GM23248 (cell line): Measurements from ENCODE around the gene L1CAM. TPM values are rescaled to one million over a fixed set of nuclear protein-coding genes. Genes with fewer than 3 reads are reported as not detected.
"Not testable (repeated sequence)": the region's sequence is repeated elsewhere in the genome, so short reads cannot be mapped to it uniquely, and the experiment has no call there.

ENCODE experiments used
- DNase-seq: peaks from one replicate; pipeline ENCODE4 v3.0.0-alpha.2; 2015
- H2AFZ ChIP-seq: fragments of 200-600 bp; sonication (generic); 2 replicates; pipeline ENCODE4 v1.6.1; 2016; ENCODE audit warnings: antibody characterized with exemption
- H3F3A ChIP-seq: fragments of 200-600 bp; sonication (generic); 2 replicates; pipeline ENCODE4 v1.6.1; 2016; ENCODE audit warnings: mild to moderate bottlenecking, antibody characterized with exemption, mixed run types; ENCODE audit not compliant: insufficient read depth
- H3K27ac ChIP-seq: fragments of 200-600 bp; sonication (generic); 2 replicates; pipeline ENCODE4 v1.5.1; 2016; ENCODE audit warnings: mild to moderate bottlenecking
- H3K27me3 ChIP-seq: fragments of 200-600 bp; sonication (generic); replicated peaks from 2 replicates; pipeline ENCODE4 v1.6.1; 2016; ENCODE audit warnings: mild to moderate bottlenecking; ENCODE audit not compliant: insufficient read depth
- H3K36me3 ChIP-seq: fragments of 200-600 bp; sonication (generic); 2 replicates; pipeline ENCODE4 v1.6.1; 2016; ENCODE audit warnings: low read depth, mild to moderate bottlenecking
- H3K4me1 ChIP-seq: fragments of 200-600 bp; sonication (generic); 2 replicates; pipeline ENCODE4 v1.6.1; 2016; ENCODE audit warnings: mild to moderate bottlenecking; ENCODE audit not compliant: insufficient read depth
- H3K4me2 ChIP-seq: fragments of 200-600 bp; sonication (generic); one replicate; pipeline ENCODE4 v1.6.1; 2016; ENCODE audit warnings: mild to moderate bottlenecking; ENCODE audit not compliant: unreplicated experiment
- H3K4me3 ChIP-seq: fragments of 200-600 bp; sonication (generic); 2 replicates; pipeline ENCODE4 v1.5.1; 2016; ENCODE audit warnings: mild to moderate bottlenecking
- H3K79me2 ChIP-seq: fragments of 200-600 bp; sonication (generic); 2 replicates; pipeline ENCODE4 v1.6.1; 2016; ENCODE audit warnings: mild to moderate bottlenecking; ENCODE audit not compliant: insufficient read depth
- H3K9ac ChIP-seq: fragments of 200-600 bp; sonication (generic); 2 replicates; pipeline ENCODE4 v1.6.1; 2016; ENCODE audit warnings: mild to moderate bottlenecking
- H3K9me2 ChIP-seq: fragments of 200-600 bp; sonication (generic); 2 replicates; pipeline ENCODE4 v1.6.1; 2016; ENCODE audit warnings: mixed run types, mild to moderate bottlenecking, moderate library complexity; ENCODE audit not compliant: insufficient read depth
- H3K9me3 ChIP-seq: fragments of 200-600 bp; sonication (generic); one replicate; pipeline ENCODE4 v1.6.1; 2017; ENCODE audit warnings: low read depth
- H4K20me1 ChIP-seq: fragments of 200-600 bp; sonication (generic); 2 replicates; pipeline ENCODE4 v1.6.0; 2016; ENCODE audit not compliant: insufficient read depth
- EZH2 ChIP-seq: fragments of 200-600 bp; sonication (generic); IDR thresholded peaks from 2 replicates; pipeline ENCODE4 v1.6.1; 2018; ENCODE audit warnings: antibody characterized with exemption, mild to moderate bottlenecking; ENCODE audit not compliant: insufficient read depth, poor library complexity, severe bottlenecking
- EZH2phosphoT487 ChIP-seq: fragments of 200-600 bp; sonication (generic); IDR thresholded peaks from 2 replicates; pipeline ENCODE4 v1.6.1; 2018; ENCODE audit warnings: antibody characterized with exemption, moderate library complexity, mild to moderate bottlenecking, low read depth; ENCODE audit not compliant: insufficient read depth
- WGBS, 2 experiments: methylation state at CpG; one replicate each; pipeline ENCODE4 v1.1.6; 2015 to 2017; ENCODE audit warnings: low lambda C conversion rate in 2 of 2, low coverage in 1 of 2; ENCODE audit errors: missing lambda C conversion rate in 2 of 2; 5-methylcytosine and 5-hydroxymethylcytosine counted together
- in situ Hi-C: fragments of 300-500 bp; cut with MboI; formaldehyde crosslinking; loops from 2 replicates; pipeline ENCODE4 v1.15.0; 2020
- polyA plus RNA-seq: library from polyadenylated mRNA; unstranded; fragments of >200 nt; fragmentation: Nextera tagmentation; extraction: Ambion mirVana; gene quantifications from 2 replicates; pipeline ENCODE4 v1.2.1, GENCODE V29; 2016
- total RNA-seq: library from RNA; depleted of rRNA; stranded (reverse); fragments of >200 nt; shearing (Covaris generic); gene quantifications from 2 replicates; pipeline ENCODE4 v1.2.3, GENCODE V29; 2014

The L1CAM gene
- total and polyA plus RNA-seq, 2 experiments from 2014 or later: 0.38 to 1.9 TPM

GRCh38 chrX:153821066-153821465, 64.9 kb downstream of the L1CAM start:
- Histone ChIP-seq H3F3A (no peaks in the 10 kb centered on the region), H3K36me3 (no peaks in the 10 kb centered on the region), H3K27me3 (no peaks in the 10 kb centered on the region), H3K79me2 (no peaks in the 10 kb centered on the region), H3K4me3 (no peak overlapping the region), H2AFZ (no peak overlapping the region), H3K4me2 (no peak overlapping the region), H3K9me2 (no peaks in the 10 kb centered on the region), H3K9me3 (no peaks in the 10 kb centered on the region), H3K27ac (no peak overlapping the region), H4K20me1 (no peaks in the 10 kb centered on the region), H3K4me1 (no peaks in the 10 kb centered on the region), H3K9ac (no peak overlapping the region)
- no peak for TF ChIP-seq EZH2phosphoT487
- TF ChIP-seq EZH2: no peak
- no peak for DNase-seq
- 77 to 91% methylated on average over 3 to 8 of the region's 9 CpGs for WGBS, 2 experiments
- in situ Hi-C loops: no loop called here

- H3K4me3 ChIP-seq: no peak overlapping the region
- no peak overlapping the region for H3K9ac ChIP-seq
- H3K4me1 ChIP-seq: no peaks in the 10 kb centered on the region
- H3K27ac ChIP-seq: no peak overlapping the region
- no peak for DNase-seq
- no peak overlapping the region for H2AFZ ChIP-seq
- no peaks in the 10 kb centered on the region for H3K27me3 ChIP-seq
- H4K20me1 ChIP-seq: no peaks in the 10 kb centered on the region
- H3F3A ChIP-seq: no peaks in the 10 kb centered on the region
- no peak overlapping the region for H3K4me2 ChIP-seq
- no peaks in the 10 kb centered on the region for H3K9me2 ChIP-seq
- no peaks in the 10 kb centered on the region for H3K36me3 ChIP-seq
- WGBS, 2 experiments: 58 to 74% methylated on average over 5 to 7 of the region's 7 CpGs
- in situ Hi-C loops: no loop called here
- H3K79me2 ChIP-seq: no peaks in the 10 kb centered on the region
- TF ChIP-seq EZH2 (no peak), EZH2phosphoT487 (no peak)
- H3K9me3 ChIP-seq: no peaks in the 10 kb centered on the region
Observed at GRCh38 chrX:153820601-153821000, 65.4 kb downstream of the L1CAM start.

GRCh38 chrX:153819384-153820040, 66.5 kb downstream of the L1CAM start:
- H3K9me2 ChIP-seq: no peaks in the 10 kb centered on the region
- no peak overlapping the region for H3K27ac ChIP-seq
- H3F3A ChIP-seq: no peaks in the 10 kb centered on the region
- no peak for DNase-seq
- in situ Hi-C loops: no loop called here
- peak overlapping the region; percentile 48 for H3K4me2 ChIP-seq
- WGBS, 2 experiments: 27 to 32% methylated on average over 21 to 22 of the region's 23 CpGs
- H3K9ac ChIP-seq: 0 out of 2 replicates have a peak overlapping the region, but pooled peaks have one; percentile 21
- no peak for TF ChIP-seq EZH2phosphoT487
- H3K27me3 ChIP-seq: no peaks in the 10 kb centered on the region
- peak overlapping the region; percentile 57 for H3K4me3 ChIP-seq
- H3K9me3 ChIP-seq: no peaks in the 10 kb centered on the region
- no peaks in the 10 kb centered on the region for H3K79me2 ChIP-seq
- no peaks in the 10 kb centered on the region for H4K20me1 ChIP-seq
- H3K36me3 ChIP-seq: no peaks in the 10 kb centered on the region
- H3K4me1 ChIP-seq: no peaks in the 10 kb centered on the region
- H2AFZ ChIP-seq: peak overlapping the region; percentile 51

- in situ Hi-C loops: no loop called here
Observed at GRCh38 chrX:153818571-153819383, 67.2 kb downstream of the L1CAM start.

GRCh38 chrX:153818064-153818463, 67.9 kb downstream of the L1CAM start:
- H3K9me2 ChIP-seq, H3F3A ChIP-seq, H3K36me3 ChIP-seq, in situ Hi-C loops, H3K27ac ChIP-seq, H2AFZ ChIP-seq, H3K4me3 ChIP-seq, H3K79me2 ChIP-seq, H3K4me2 ChIP-seq, H3K9me3 ChIP-seq, DNase-seq, H4K20me1 ChIP-seq, H3K4me1 ChIP-seq, H3K27me3 ChIP-seq, H3K9ac ChIP-seq: not testable (repeated sequence)
- WGBS, 2 experiments: 91% methylated on average over 9 of the region's 9 CpGs

More at GRCh38 chrX:153818571-153819383, 67.2 kb downstream of the L1CAM start:
- no peaks in the 10 kb centered on the region for H3K27me3 ChIP-seq
- H3K79me2 ChIP-seq: no peaks in the 10 kb centered on the region
- no peaks in the 10 kb centered on the region for H3K4me1 ChIP-seq
- no peaks in the 10 kb centered on the region for H3F3A ChIP-seq
- 21 to 29% methylated on average over 13 to 17 of the region's 67 CpGs for WGBS, 2 experiments
- H3K36me3 ChIP-seq: no peaks in the 10 kb centered on the region
- peak overlapping the region; percentile 48 for H3K4me2 ChIP-seq
- no peak overlapping the region for H3K27ac ChIP-seq
- no peak for TF ChIP-seq EZH2phosphoT487
- H3K9me3 ChIP-seq: no peaks in the 10 kb centered on the region
- peak overlapping the region; percentile 57 for H3K4me3 ChIP-seq
- H4K20me1 ChIP-seq: no peaks in the 10 kb centered on the region
- H3K9me2 ChIP-seq: no peaks in the 10 kb centered on the region
- H3K9ac ChIP-seq: 0 out of 2 replicates have a peak overlapping the region, but pooled peaks have one; percentile 21
- peak overlapping the region; percentile 51 for H2AFZ ChIP-seq
- peak; percentile 43 for DNase-seq
